H9 (cell line): ENCODE measurements around the gene RBKS. TPM values are rescaled to one million over a fixed set of nuclear protein-coding genes. Genes with fewer than 3 reads are reported as not detected.

ENCODE experiments used
- DNase-seq: peaks from one replicate; pipeline ENCODE4 v3.0.0-alpha.2; 2017
- H2AFZ ChIP-seq: one replicate; pipeline ENCODE4 v1.6.1; 2013; ENCODE audit warnings: mild to moderate bottlenecking, low read length, control low read depth, moderate library complexity
- H2AK5ac ChIP-seq: 2 replicates; pipeline ENCODE4 v1.6.1; 2013; ENCODE audit warnings: low read length, control low read depth, mixed read lengths; ENCODE audit not compliant: insufficient read length
- H2BK120ac ChIP-seq: one replicate; pipeline ENCODE4 v1.6.1; 2013; ENCODE audit warnings: low read depth, mild to moderate bottlenecking, low read length, control low read depth, inconsistent platforms; ENCODE audit not compliant: poor library complexity, severe bottlenecking
- H2BK12ac ChIP-seq: 2 replicates; pipeline ENCODE4 v1.6.1; 2013; ENCODE audit warnings: low read length, control low read depth, mixed read lengths, low read depth; ENCODE audit not compliant: insufficient read length
- H2BK15ac ChIP-seq: 2 replicates; pipeline ENCODE4 v1.6.1; 2013; ENCODE audit warnings: low read depth, low read length, control low read depth
- H2BK20ac ChIP-seq: one replicate; pipeline ENCODE4 v1.6.1; 2013; ENCODE audit warnings: low read depth, mild to moderate bottlenecking, low read length, control low read depth, inconsistent platforms; ENCODE audit not compliant: poor library complexity, severe bottlenecking
- H2BK5ac ChIP-seq: 2 replicates; pipeline ENCODE4 v1.6.1; 2013; ENCODE audit warnings: low read length, control low read depth, mixed read lengths; ENCODE audit not compliant: insufficient read length
- H3K14ac ChIP-seq: 2 replicates; pipeline ENCODE4 v1.6.1; 2013; ENCODE audit warnings: low read length, control low read depth; ENCODE audit not compliant: insufficient read depth
- H3K18ac ChIP-seq: 2 replicates; pipeline ENCODE4 v1.6.1; 2013; ENCODE audit warnings: low read depth, mild to moderate bottlenecking, mixed read lengths, low read length, control low read depth; ENCODE audit not compliant: insufficient read length
- H3K23ac ChIP-seq: 2 replicates; pipeline ENCODE4 v1.6.1; 2013; ENCODE audit warnings: low read length, control low read depth, mixed read lengths, low read depth; ENCODE audit not compliant: insufficient read length
- H3K23me2 ChIP-seq: 2 replicates; pipeline ENCODE4 v1.6.1; 2013; ENCODE audit warnings: low read depth, mild to moderate bottlenecking, mixed read lengths, low read length, control low read depth; ENCODE audit not compliant: insufficient read length, poor library complexity, severe bottlenecking
- H3K27ac ChIP-seq: 2 replicates; pipeline ENCODE4 v1.5.1; 2013; ENCODE audit warnings: low read length, control low read depth, mixed read lengths, low read depth; ENCODE audit not compliant: insufficient read length
- H3K27me3 ChIP-seq: 2 replicates; pipeline ENCODE4 v1.6.1; 2013; ENCODE audit warnings: low read length, control low read depth, inconsistent platforms; ENCODE audit not compliant: insufficient read depth
- H3K4ac ChIP-seq: 2 replicates; pipeline ENCODE4 v1.6.1; 2013; ENCODE audit warnings: low read depth, mild to moderate bottlenecking, control low read depth, inconsistent platforms, low read length, moderate library complexity
- H3K4me1 ChIP-seq: 2 replicates; pipeline ENCODE4 v1.6.1; 2013; ENCODE audit warnings: low read length, control low read depth, inconsistent platforms; ENCODE audit not compliant: insufficient read depth
- H3K4me2 ChIP-seq: 2 replicates; pipeline ENCODE4 v1.6.1; 2013; ENCODE audit warnings: low read length, control low read depth, mixed read lengths; ENCODE audit not compliant: insufficient read length, insufficient read depth
- H3K56ac ChIP-seq: 2 replicates; pipeline ENCODE4 v1.6.1; 2013; ENCODE audit warnings: low read depth, mild to moderate bottlenecking, mixed read lengths, low read length, control low read depth; ENCODE audit not compliant: insufficient read length
- H3K79me1 ChIP-seq: 2 replicates; pipeline ENCODE4 v1.6.1; 2013; ENCODE audit warnings: low read depth, mild to moderate bottlenecking, moderate library complexity, low read length, control low read depth, inconsistent platforms; ENCODE audit not compliant: insufficient read depth, poor library complexity, severe bottlenecking
- H3K79me2 ChIP-seq: 2 replicates; pipeline ENCODE4 v1.6.1; 2013; ENCODE audit warnings: low read length, control low read depth, inconsistent platforms; ENCODE audit not compliant: insufficient read depth
- H3K9ac ChIP-seq: 2 replicates; pipeline ENCODE4 v1.6.1; 2013; ENCODE audit warnings: low read length, control low read depth, mixed read lengths; ENCODE audit not compliant: insufficient read length; ENCODE audit errors: extremely low read depth
- H3K9me3 ChIP-seq: one replicate; pipeline ENCODE4 v1.6.1; 2013; ENCODE audit warnings: low read depth, low read length, inconsistent platforms; ENCODE audit not compliant: control insufficient read depth
- H3T11ph ChIP-seq: one replicate; pipeline ENCODE4 v1.6.1; 2013; ENCODE audit warnings: mild to moderate bottlenecking, low read length, control low read depth, inconsistent platforms
- H4K20me1 ChIP-seq: one replicate; pipeline ENCODE4 v1.6.1; 2013; ENCODE audit not compliant: control insufficient read depth, insufficient read length, insufficient read depth
- H4K5ac ChIP-seq: 2 replicates; pipeline ENCODE4 v1.6.1; 2013; ENCODE audit warnings: low read depth, mild to moderate bottlenecking, mixed read lengths, low read length, control low read depth; ENCODE audit not compliant: insufficient read length
- H4K8ac ChIP-seq: replicated peaks from 2 replicates; pipeline ENCODE4 v1.6.1; 2013; ENCODE audit warnings: low read length, control low read depth, mixed read lengths, low read depth; ENCODE audit not compliant: insufficient read length
- H4K91ac ChIP-seq: 2 replicates; pipeline ENCODE4 v1.6.1; 2013; ENCODE audit warnings: low read depth, mild to moderate bottlenecking, moderate library complexity, mixed read lengths, low read length, control low read depth; ENCODE audit not compliant: insufficient read length
- H3K27ac Mint-ChIP-seq, 3 experiments: 2 replicates in 2 of 3; 3 replicates in 1 of 3; pipeline ENCODE4 v1.8.0; 2020 to 2021; ENCODE audit warnings: mixed read lengths in 3 of 3, mild to moderate bottlenecking in 1 of 3, moderate library complexity in 1 of 3
- H3K27me3 Mint-ChIP-seq: 2 replicates; pipeline ENCODE4 v1.8.0; 2021; ENCODE audit warnings: low read depth, mild to moderate bottlenecking, moderate library complexity, mixed read lengths
- H3K36me3 Mint-ChIP-seq, 3 experiments: 2 replicates in 2 of 3; 3 replicates in 1 of 3; pipeline ENCODE4 v1.8.0; 2020 to 2021; ENCODE audit warnings: low read depth in 3 of 3, mixed read lengths in 3 of 3; ENCODE audit not compliant: insufficient read depth in 1 of 3
- H3K4me1 Mint-ChIP-seq, 2 experiments: 2 replicates each; pipeline ENCODE4 v1.8.0; 2020; ENCODE audit warnings: mixed read lengths in 2 of 2
- H3K4me3 Mint-ChIP-seq, 2 experiments: 2 replicates in 1 of 2; 3 replicates in 1 of 2; pipeline ENCODE4 v1.8.0; 2020 to 2021; ENCODE audit warnings: mild to moderate bottlenecking in 2 of 2, mixed read lengths in 2 of 2, moderate library complexity in 1 of 2
- H3K9me3 Mint-ChIP-seq, 2 experiments: 2 replicates in 1 of 2; 3 replicates in 1 of 2; pipeline ENCODE4 v1.8.0; 2020; ENCODE audit warnings: mild to moderate bottlenecking in 2 of 2, mixed read lengths in 2 of 2, moderate library complexity in 1 of 2
- CTCF ChIP-seq: fragments of 200-600 bp; sonication (generic); conservative IDR thresholded peaks from 3 replicates; pipeline ENCODE4 v1.8.0; 2021; ENCODE audit warnings: antibody characterized with exemption, mild to moderate bottlenecking
- WGBS: extraction: QIAGEN DNeasy Blood & Tissue Kit; methylation state at CpG from one replicate; pipeline ENCODE4 v1.1.7; 2013; ENCODE audit warnings: missing lambda C conversion rate, low lambda C conversion rate, mixed read lengths; ENCODE audit not compliant: insufficient read length; ENCODE audit errors: extremely low coverage; 5-methylcytosine and 5-hydroxymethylcytosine counted together
- total RNA-seq: library from RNA; stranded (reverse); gene quantifications from 2 replicates; pipeline ENCODE4 v1.2.1, GENCODE V29; 2021

RBKS gene
- total RNA-seq, 1 experiment from 2014 or later = 2.3 TPM

GRCh38 chr2:27773959-27774358, 116.2 kb downstream of the RBKS start:
- Histone ChIP-seq H4K20me1 (peaks cover 2% of the 10 kb centered on the region), H3K27me3 (no peaks in the 10 kb centered on the region), H3K56ac (no peak overlapping the region), H3T11ph (no peak overlapping the region), H3K4ac (no peak overlapping the region), H4K5ac (no peak overlapping the region), H3K9ac (no peak overlapping the region), H2BK15ac (no peak overlapping the region), H3K79me1 (peaks cover 8% of the 10 kb centered on the region), H3K4me1 (no peaks in the 10 kb centered on the region), H3K23ac (no peak overlapping the region), H3K27ac (no peak overlapping the region), H3K23me2 (peaks cover 5% of the 10 kb centered on the region), H3K9me3 (no peaks in the 10 kb centered on the region), H2BK120ac (no peak overlapping the region), H3K79me2 (peaks cover 18% of the 10 kb centered on the region; the same call in 1 of the 2 replicates), H2BK12ac (no peak overlapping the region), H4K8ac (no peak overlapping the region), H2AFZ (no peak overlapping the region), H4K91ac (no peak overlapping the region), H3K14ac (no peak overlapping the region), H2AK5ac (no peak overlapping the region), H3K4me2 (no peak overlapping the region), H2BK20ac (no peak overlapping the region), H2BK5ac (no peak overlapping the region), H3K18ac (no peak overlapping the region)
- H3K4me1 Mint-ChIP-seq = peaks cover 16 to 18% of the 10 kb centered on the region in 2 experiments
- no peak for DNase-seq
- no peak overlapping the region for H3K4me3 Mint-ChIP-seq
- no peak overlapping the region for H3K27ac Mint-ChIP-seq
- no peaks in the 10 kb centered on the region for H3K9me3 Mint-ChIP-seq
- WGBS = no CpG with 5 or more reads among the region's 5 CpGs
- peaks cover 7 to 18% (median 16%) of the 10 kb centered on the region in 3 experiments for H3K36me3 Mint-ChIP-seq
- no peaks in the 10 kb centered on the region for H3K27me3 Mint-ChIP-seq
- no peak for TF ChIP-seq CTCF
